ENCODE data around the gene ADRA2A.

- no peak for TF ChIP-seq CTCF (IDR thresholded peaks at IDR 0.05)
- no peak for TF ChIP-seq TCF7L2 (IDR thresholded peaks at IDR 0.05; ENCODE audit: low read depth, low read length)
- no peak for TF ChIP-seq REST (IDR thresholded peaks at IDR 0.05; ENCODE audit: insufficient read depth in 1 of 2, low read depth in 2 of 2, low read length in 1 of 2)
These were observed 1.1 kb upstream of the ADRA2A start for GRCh38 chr10:111075577-111076185.

All from Panc1 (cell line).